ENCODE data around the gene MRPL20.

Gene MRPL20

GRCh38 chr1:1360506-1361169 lies 46.5 kb downstream of the MRPL20 start:
- DNase-seq (ENCODE audit: low spot score) = no peak

GRCh38 chr1:1359664-1360468 lies 47.2 kb downstream of the MRPL20 start:
- no peak for DNase-seq (ENCODE audit: low spot score)

GRCh38 chr1:1359308-1359663 lies 47.8 kb downstream of the MRPL20 start:
- DNase-seq (ENCODE audit: low spot score) = no peak

GRCh38 chr1:1358433-1359271 lies 48.4 kb downstream of the MRPL20 start, which contains the start of gene MXRA8:
Gene MXRA8, minus strand, starts transcription at chr1:1358555. Its CDS starts 51 bp downstream, at chr1:1358504.
- no peak for DNase-seq (ENCODE audit: low spot score)

- DNase-seq (ENCODE audit: low spot score) = no peak
These were observed 49.1 kb downstream of the MRPL20 start for GRCh38 chr1:1357871-1358432.

- no peak for DNase-seq (ENCODE audit: low spot score)
These were observed 50.2 kb downstream of the MRPL20 start for GRCh38 chr1:1356796-1357401.

GRCh38 chr1:1356166-1356795 lies 50.8 kb downstream of the MRPL20 start:
- no peak for DNase-seq (ENCODE audit: low spot score)

GRCh38 chr1:1355416-1355815 lies 51.7 kb downstream of the MRPL20 start:
- DNase-seq (ENCODE audit: low spot score) = no peak

- DNase-seq (ENCODE audit: low spot score) = no peak
These were observed 52.5 kb downstream of the MRPL20 start for GRCh38 chr1:1354271-1355247.

- DNase-seq (ENCODE audit: low spot score) = no peak
These were observed 53.5 kb downstream of the MRPL20 start for GRCh38 chr1:1353389-1354151.

- DNase-seq (ENCODE audit: low spot score) = no peak
These were observed 54.2 kb downstream of the MRPL20 start for GRCh38 chr1:1352786-1353388.
